Measurements from ENCODE around the gene MMEL1.
"Not testable (repeated sequence)": the region's sequence is repeated elsewhere in the genome, so short reads cannot be mapped to it uniquely, and the experiment has no call there.

The MMEL1 gene

DNA sequence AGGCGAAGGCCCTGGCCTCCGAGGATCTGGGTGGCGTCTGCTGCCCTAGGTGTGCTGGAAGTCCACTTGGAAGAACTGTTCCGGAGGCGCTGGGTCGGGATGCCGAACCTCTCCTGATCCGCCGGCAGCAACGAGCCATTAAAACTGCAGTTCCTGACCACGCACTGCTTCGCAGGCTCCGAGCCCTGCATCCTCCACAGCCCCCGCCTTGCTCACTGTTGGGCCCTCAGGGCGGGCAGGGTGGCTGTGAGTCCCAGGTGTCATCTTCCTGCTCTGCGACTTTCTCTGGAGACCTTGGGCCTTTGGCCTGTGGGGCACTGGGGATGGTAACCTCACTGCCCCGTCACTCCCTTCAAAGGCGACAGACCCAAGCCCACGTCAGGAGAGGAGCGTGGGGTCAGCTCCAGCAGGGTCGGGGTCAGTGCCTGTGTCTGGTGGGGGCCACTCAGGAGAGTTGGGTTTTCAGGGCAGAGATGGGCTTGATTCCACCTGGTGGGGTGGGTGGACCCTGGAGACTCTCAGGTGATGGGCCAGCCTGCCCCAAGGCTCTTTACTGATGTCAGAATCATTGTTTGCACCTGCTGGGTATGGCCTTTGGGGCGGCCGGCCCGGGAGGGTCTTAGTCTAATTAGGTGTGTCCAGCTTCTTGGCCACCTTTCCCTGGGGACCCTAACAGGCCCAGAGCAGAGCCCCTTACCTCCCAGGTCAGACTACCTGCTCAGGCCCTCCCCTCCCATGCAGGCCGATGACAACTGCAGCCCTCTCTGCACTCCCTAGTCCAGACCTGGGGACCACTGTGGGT, 43.2 kb downstream of the MMEL1 start:
- no peak for DNase-seq

DNA sequence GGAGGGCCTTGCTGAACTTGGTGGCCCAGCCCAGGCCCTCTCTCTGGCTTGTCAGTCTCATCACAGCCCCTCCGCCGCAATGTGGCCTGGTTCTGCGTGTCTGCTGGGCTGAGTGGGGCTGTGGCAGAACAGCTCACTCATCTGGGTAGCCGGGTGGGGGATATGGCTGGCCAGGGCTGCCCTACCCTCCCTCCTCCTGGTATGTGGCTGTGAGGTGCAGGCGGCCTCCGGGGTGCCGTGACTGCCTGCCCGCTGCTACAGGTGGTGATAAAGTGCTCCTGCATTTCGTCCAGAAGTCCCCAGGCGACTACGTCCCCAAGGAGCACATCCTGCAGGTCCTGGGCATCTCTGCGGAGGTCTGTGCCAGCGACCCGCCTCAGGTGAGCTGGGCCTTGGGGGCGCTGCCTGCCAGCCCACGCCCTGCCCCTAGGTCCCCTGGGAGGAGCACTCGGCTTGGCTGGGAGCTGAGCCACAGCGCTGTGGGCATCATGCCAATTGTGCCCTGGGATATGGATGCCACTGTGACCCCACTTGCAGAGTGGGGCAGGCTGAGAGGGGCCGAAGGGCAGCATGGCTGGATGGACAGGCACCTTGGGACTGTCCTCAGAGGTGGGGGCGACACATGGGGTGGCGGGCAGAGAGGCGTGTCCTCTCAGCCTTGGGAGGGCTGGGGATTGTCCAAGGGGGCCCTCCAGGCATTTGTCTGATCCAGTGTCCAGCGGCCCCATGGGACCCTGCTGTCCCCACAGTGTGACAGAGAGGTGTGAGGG, 44.0 kb downstream of the MMEL1 start:
- DNase-seq, result no peak

DNA sequence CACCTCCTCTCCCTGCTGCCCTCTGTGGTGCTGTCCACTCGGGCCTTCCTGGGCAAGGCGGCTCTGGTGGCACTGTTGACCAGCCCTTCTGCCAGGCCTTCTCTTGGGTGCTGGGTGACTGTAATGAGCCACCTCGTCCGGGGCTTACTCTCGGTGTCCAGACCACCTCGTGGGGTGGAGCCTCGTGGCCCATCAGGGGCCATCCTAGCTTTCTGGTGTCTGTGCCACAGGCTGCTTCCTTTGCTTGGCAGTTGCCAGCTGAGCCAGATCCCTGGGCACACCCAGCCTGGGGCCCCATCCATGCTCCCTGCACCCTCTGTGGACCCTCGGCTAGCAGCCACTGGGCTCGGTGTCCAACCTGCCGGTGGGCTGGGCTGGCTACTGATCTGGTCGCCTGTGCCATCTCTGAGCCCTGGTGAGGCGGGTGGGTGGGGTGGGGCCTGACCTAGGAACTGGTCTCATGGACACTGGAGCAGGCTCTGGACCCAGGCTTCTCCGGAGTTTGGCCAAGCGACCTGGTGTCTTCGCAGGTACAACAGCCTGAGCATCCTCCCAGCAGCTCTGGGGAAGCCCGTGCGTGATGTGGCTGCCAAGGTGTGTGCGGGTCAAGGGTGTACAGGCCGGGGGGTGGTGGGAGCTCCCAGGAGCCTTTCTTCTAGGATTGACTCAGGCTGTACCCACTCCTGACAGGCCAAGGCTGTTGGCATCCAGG, 44.8 kb downstream of the MMEL1 start:
- DNase-seq, result no peak

GRCh38 chr1:2587071-2587859, 45.6 kb downstream of the MMEL1 start:
- DNase-seq, result no peak

GRCh38 chr1:2586154-2587070, 46.4 kb downstream of the MMEL1 start, which contains the start of gene PRXL2B:
PRXL2B (plus strand) TSS chr1:2586777; CDS start chr1:2586886, 109 bp downstream.
- peak; percentile 97 to 98 (median 97) for DNase-seq

GRCh38 chr1:2585318-2586092, 47.3 kb downstream of the MMEL1 start:
- peak in 2 of 3 experiments; percentile 73 to 75 for DNase-seq

DNA sequence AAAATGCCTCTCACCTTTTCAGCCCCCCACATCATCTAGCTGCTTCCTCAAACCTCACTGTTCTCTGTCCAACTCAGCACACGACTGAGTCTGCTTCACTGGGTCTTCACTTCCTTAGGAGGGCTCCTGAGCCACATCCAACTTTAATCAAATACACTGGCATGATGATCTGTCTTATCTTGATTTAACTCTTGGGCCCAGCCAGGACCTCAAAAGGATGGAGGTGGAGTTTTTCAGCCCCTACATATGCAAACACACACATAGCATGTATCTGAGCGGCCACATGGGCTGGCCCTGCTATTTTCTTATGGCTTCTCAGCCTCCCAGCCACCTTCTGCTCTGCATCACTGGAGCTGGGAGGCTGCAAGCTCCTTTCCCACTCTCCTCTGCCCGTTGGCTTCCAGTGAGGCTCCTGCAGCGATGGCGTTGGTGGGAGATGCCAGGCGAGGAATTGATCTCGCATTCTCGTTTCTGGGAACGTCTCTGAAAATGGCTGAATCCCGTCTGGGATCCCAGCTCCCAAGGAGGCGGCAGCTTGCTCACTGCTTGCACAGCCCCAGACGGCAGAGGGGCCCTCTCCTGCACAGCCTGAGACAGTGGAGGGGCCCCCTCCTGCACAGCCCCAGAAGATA, 48.0 kb downstream of the MMEL1 start:
- peak in 1 of 3 experiments; percentile 2 for DNase-seq

GRCh38 chr1:2583871-2584351, 48.9 kb downstream of the MMEL1 start:
- peak in 1 of 3 experiments; percentile 63 for DNase-seq

DNA sequence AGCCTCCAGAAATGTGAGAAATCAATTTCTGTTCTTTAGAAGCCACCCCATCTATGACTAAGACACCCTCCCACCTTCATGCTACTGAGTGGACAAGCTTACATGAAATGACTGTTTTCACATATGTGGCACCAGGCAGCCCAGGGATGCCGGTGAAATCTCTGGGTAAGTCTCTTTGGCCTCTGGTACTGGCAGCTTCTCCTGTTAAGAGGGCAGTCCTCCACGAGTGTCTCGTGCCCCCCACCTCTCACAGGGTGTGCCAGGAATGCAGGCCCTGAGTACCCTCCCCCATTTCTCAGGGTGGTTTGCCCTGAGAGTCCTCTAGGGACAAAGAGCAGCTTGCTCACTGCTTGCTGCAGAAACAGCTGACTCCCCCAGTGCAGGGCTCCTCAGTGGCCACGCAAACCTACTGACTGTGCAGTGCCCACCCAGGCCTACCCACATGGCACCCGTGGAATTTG, 49.5 kb downstream of the MMEL1 start:
- no peak for DNase-seq

DNA sequence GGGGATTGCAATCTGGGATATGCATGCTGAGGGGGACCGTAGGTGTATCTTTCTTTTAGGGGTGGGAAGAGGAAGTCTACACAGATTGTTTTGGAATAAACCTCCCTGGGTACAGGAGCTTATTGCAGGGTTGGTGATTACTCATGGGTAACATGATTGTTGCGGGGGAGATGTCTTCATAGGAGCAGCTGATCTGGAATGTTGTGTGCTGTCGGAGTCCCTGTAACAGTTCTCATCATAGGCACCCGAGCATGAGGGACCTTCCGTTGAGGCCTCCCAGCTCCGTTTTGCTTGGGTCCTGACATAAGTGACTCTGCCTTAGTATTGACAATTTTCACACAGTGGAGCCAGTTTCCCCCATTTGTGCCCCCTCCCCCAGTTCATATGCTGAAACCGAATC, 50.4 kb downstream of the MMEL1 start:
- DNase-seq, result no peak

DNA sequence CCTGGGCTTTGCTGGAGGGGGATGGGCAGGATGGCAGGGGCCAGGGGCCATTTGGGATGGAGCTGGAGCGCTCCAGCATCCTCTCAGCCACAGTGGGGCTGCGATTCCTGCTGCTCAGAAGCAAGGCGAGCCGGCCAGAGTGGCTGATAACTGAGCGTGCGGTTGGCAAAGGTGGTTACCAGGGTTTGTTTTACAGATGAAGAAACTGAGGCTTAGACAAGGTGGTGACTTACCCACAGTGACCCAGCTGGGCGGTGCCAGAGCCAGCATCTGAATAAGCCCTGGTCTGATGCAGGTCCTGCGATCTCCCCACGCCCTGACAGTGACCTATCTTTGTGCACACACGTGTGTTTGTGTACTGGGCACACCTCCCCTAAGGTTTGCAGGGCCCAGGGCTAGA, 52.1 kb downstream of the MMEL1 start:
- no peak for DNase-seq

DNA sequence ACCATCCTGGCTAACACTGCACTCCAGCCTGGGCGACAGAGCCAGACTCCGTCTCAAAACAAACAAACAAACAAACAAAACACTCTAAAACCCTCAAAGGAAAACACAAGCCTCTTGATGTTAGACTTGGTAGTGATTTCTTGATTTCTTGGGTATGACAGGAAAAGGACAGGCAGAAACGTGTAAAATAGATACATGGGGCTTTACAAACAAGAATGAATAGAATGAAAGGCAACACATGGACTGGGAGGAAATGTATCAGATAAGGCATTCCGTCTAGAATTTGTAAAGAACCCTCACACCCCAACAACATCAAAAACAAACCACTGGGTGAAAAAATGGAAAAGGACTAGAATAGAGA, 54.1 kb downstream of the MMEL1 start:
- DNase-seq, result no peak

DNA sequence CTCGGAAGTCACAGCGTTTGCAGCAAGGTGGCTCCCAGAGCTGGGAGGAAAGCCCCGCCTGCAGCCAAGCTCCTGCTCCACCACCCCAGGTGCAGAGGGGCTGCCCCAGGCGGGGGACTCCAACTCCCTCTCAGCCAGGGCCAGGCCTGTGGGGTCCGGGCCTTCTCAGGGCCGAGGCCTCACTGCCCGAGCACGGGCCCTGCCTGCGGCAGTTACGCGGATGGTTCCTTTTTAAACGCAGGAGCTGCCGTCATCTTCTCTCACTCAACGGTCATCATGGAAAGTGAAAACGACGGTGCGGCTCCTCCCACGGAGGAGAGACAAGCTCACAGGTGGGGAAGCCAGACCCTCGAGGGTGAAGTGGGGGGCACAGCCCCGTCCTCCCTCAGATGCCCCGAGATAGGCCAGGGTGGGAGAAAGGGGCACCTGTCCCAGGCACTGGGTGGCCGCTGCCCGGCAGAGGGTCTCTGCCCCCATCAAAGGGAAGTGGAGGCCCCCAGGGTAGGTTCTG, 55.2 kb downstream of the MMEL1 start:
- DNase-seq, result not testable (repeated sequence)

- no peak for DNase-seq
These were observed 56.8 kb downstream of the MMEL1 start for GRCh38 chr1:2575801-2576663.

GRCh38 chr1:2574350-2574749, 58.5 kb downstream of the MMEL1 start:
- no peak for DNase-seq

GRCh38 chr1:2573250-2573920, 59.4 kb downstream of the MMEL1 start:
- no peak for DNase-seq

GRCh38 chr1:2571348-2571747, 61.5 kb downstream of the MMEL1 start:
- DNase-seq, result no peak

DNA sequence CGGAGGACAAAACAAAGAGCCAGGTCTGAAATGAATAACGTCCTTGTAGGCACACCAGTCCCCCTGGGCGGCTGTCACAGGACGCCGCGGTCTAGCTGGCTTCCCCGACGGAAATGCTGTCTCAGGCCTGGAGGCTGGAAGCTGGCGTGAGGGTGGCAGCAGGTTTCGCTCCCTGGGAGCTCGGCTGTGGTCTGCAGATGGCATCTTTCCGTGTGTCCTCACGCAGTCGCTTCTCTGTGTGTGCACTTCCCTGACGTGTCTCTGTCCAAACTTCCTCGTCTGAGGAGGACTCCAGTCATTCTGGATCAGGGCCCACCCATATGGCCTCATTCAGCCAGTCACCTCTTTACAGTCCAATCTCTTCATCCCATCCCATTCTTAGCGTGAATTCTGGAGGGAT, 62.5 kb downstream of the MMEL1 start:
- DNase-seq, result no peak
